ENCODE data around the gene EXO1. TPM values are rescaled to one million over a fixed set of nuclear protein-coding genes. Genes with fewer than 3 reads are reported as not detected.
"Not testable (repeated sequence)": the region's sequence is repeated elsewhere in the genome, so short reads cannot be mapped to it uniquely, and the experiment has no call there.

EXO1 gene
- 48.0 and 50.1 TPM in 2 replicates for total RNA-seq (2014; rRNA removed; shearing (Covaris generic))
- 15.5 and 22.1 TPM in 2 replicates for polyA plus RNA-seq (2015; cell fraction: cytosol; rRNA removed)
- polyA plus RNA-seq (2015; cell fraction: nucleus; rRNA removed), result 22.7 and 34.6 TPM in 2 replicates

DNA sequence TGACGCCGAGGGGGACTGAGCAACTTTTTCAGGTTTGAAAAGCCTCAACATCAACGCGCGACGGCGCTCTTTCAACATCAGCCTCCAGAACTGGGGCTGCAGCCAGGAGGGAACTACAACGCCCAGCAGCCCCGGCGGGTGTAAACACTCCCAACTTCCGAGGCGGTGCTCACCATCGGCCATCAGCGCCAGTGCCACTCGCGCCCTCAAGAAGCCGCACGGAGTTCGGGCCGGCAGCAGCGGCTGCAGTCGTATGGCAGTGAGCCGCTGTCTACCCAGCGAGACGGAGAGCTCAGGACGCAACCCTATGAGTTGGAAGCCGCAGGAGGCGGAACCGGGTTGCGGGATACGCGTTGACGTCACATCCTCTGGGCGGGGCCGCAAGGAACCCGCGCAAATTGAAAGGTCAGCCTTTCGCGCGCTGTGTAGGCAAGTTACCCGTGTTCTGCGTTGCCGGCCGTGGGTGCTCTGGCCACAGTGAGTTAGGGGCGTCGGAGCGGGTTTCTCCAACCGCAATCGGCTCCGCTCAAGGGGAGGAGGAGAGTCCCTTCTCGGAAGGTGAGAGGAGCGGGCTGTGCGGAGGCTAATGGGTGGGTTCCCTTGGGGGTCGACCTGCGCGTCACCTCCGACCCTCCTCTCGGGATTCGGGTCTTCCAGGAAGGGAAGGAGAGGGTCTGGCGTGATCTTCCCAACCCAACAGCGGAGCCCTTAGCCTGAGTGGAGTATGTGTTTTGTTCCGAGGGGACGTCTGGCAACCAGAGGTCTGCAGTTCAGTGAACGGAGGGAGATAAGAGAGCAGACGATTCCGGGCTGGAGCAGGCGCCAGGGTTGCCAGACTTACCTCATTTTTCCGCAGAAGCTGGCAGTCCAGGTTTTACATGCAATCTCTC, at the start of gene EXO1:
TSS of gene EXO1 (plus strand) at position 409 of the 890 bp plus-strand sequence. CDS start 2,222 bp downstream, outside the sequence.
- peak; percentile 94 for DNase-seq (ENCODE audit: low read depth)

- no peak for DNase-seq (ENCODE audit: low read depth)
Observed at GRCh38 chr1:241799416-241799815, 48.6 kb upstream of the EXO1 start.

DNA sequence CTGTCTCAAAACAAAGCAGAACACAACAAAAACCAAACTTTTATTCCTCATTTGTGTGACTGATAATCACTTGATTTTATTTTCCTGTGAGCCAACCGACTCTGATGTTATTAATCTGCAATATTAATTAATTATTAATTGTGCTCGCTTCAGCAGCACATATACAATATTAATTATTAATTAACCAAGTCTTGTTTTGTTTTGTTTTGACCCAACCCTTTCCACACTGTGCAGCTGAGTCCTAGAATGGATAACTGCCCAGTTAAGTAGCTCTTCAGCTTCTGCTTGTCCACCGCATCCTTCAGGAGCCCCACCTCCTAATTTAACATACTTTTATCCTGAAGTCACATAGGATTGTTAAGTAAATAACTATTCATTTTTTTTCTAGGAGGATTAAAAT, 47.4 kb upstream of the EXO1 start:
- no peak for DNase-seq (ENCODE audit: low read depth)

DNA sequence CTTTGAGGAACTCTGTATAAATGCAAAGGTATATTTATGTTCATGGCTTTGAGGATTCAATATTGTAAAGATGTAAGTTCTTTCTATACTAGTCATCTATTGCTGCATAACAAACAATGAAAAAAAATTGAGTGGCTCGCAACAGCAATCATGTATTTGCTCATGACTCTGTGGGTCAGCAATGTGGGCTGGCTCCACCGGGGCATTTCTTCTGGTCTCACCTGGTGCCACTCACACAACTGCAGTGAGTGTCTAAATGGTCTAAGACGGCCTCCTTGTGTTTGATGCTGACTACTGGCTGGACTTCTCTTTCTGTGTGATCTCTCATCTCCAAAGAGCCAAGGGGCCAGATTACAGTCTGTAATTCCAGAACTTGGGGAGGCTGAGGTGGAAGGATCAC, 45.1 kb upstream of the EXO1 start:
- peak; percentile 50 for DNase-seq (ENCODE audit: low read depth)

DNA sequence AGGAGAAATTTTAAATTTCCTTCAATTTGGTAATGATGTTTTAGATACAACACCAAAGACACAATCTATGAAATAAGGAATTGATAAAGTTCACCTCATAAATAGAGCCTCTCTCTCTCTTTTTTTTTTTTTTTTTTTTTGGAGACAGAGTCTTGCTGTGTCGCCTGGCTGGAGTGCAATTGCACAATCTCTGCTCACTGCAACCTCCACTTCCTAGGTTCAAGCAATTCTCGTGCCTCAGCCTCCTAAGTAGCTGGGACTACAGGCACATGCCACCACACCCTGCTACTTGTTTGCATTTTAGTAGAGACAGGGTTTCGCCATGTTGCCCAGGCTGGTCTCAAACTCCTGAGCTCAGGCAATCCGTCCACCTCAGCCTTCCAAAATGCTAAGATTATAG, 43.3 kb upstream of the EXO1 start:
- not testable (repeated sequence) for DNase-seq (ENCODE audit: low read depth)

- DNase-seq (ENCODE audit: low read depth), result no peak
Observed at GRCh38 chr1:241808265-241808664, 39.7 kb upstream of the EXO1 start.

GRCh38 chr1:241810769-241811405, 37.1 kb upstream of the EXO1 start:
- no peak for DNase-seq (ENCODE audit: low read depth)

GRCh38 chr1:241813768-241814320, 34.2 kb upstream of the EXO1 start:
- no peak for DNase-seq (ENCODE audit: low read depth)

DNA sequence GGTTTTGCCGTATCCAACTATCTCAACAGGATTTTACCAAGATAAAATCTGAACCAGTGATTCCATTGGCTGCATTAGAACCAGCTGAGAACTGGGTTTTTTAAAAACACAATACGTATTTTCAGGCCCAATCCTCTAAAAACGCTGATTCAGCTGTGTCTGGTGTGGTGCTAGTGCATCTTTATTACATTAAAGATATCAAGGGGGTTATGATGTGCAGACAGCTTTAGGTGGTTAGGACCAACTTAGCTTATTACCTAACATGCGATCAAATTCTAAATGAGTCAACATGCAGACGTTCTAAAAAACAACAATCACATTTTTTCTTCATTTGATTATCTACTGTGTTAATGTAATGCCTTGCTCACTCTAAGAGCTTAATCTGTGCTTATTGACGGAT, 32.0 kb upstream of the EXO1 start:
- DNase-seq (ENCODE audit: low read depth), result no peak

GRCh38 chr1:241817331-241817792, 30.6 kb upstream of the EXO1 start:
- peak; percentile 6 for DNase-seq (ENCODE audit: low read depth)

GRCh38 chr1:241817956-241818612, 29.9 kb upstream of the EXO1 start:
- DNase-seq (ENCODE audit: low read depth), result no peak

DNA sequence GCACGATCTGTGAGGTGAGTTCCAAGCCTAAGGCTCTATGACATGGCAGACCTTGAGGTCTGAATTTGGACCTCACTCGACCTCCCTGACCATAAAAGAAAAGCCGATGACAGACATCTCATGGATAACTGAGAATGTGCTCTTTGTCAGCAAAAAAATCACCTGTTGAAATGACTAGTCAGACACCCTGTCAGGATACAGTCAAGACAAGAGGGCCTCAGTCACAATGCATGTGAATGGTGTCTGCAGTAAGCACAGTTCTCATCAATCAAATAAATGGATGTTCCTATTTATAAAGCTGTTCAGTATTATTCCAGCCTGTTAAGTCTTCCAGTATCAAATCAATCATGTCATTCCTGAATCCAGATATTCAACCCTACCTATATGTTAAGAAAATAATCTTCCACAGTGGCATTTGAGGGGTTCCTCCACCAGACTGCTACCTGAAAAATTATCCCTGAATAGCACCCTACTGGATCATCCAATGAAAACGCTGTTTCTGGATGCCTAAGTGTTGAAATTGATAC, 28.6 kb upstream of the EXO1 start:
- no peak for DNase-seq (ENCODE audit: low read depth)

DNA sequence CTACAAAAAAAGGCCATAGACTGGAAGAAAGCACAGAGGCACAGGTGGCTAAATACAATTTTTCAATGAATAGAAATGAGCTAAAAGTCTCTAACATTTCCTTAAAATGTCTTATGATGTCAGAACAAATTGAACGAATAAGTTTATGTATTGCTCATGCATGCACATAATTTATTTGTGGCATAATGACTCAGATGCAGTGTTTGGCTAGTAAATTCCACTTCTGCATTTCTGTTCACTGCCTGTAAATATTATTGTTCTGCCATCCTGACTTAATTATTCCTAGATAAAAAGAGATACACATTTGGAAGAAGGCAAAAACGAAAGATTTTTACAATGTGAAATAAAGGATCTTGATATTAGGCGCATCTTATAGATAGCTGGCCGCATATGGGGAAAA, 26.6 kb upstream of the EXO1 start:
- no peak for DNase-seq (ENCODE audit: low read depth)

- no peak for DNase-seq (ENCODE audit: low read depth)
Observed at GRCh38 chr1:241822846-241823245, 25.2 kb upstream of the EXO1 start.

GRCh38 chr1:241823925-241824324, 24.1 kb upstream of the EXO1 start:
- peak; percentile 47 for DNase-seq (ENCODE audit: low read depth)

GRCh38 chr1:241825581-241825980, 22.4 kb upstream of the EXO1 start:
- no peak for DNase-seq (ENCODE audit: low read depth)

DNA sequence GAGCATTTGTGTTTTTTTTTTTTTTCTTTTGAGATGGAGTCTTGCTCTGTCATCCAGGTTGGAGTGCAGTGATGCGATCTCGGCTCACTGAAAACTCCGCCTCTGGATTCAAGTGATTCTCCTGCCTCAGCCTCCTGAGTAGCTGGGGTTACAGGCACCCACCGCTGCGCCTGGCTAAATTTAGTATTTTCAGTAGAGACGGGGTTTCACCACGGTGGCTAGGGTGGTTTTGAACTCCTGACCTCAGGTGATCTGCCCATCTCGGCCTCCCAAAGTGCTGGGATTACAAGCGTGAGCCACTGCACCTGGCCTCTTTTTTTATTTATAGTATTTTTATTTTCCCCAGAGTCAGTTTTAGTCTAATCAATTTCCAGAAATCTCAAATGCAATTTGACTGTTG, 21.4 kb upstream of the EXO1 start:
- DNase-seq (ENCODE audit: low read depth), result not testable (repeated sequence)

- no peak for DNase-seq (ENCODE audit: low read depth)
Observed at GRCh38 chr1:241827264-241827663, 20.7 kb upstream of the EXO1 start.

- peak; percentile 22 for DNase-seq (ENCODE audit: low read depth)
Observed at GRCh38 chr1:241828463-241829021, 19.5 kb upstream of the EXO1 start.

DNA sequence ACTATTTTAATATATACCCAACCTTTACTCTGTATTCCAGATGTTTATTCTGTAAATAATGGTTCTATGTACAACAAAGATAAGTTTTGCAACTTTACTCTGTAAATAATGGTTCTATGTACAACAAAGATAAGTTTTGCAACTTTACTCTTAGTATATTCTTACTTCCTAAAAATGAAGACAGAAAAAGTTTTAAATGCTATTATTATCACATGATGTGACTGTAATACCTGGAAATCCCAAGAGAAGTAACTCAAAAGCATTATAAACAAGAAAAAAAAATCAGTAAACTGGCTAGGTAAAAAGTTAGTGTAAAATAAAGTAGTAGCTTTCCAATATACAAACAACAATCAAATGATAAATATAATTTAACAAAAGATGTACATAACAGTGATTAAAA, 18.5 kb upstream of the EXO1 start:
- no peak for DNase-seq (ENCODE audit: low read depth)
